H1 (cell line): ENCODE results near the gene MAP3K14. TPM values are rescaled to one million over a fixed set of nuclear protein-coding genes. Genes with fewer than 3 reads are reported as not detected.

ENCODE experiments used
- JUND ChIP-seq: IDR thresholded peaks from 2 replicates; pipeline ENCODE4 v1.6.1; 2011; ENCODE audit warnings: mild to moderate bottlenecking, improper control_type of control experiment, low read length
- SRF ChIP-seq: IDR thresholded peaks from 2 replicates; pipeline ENCODE4 v1.6.1; 2011; ENCODE audit warnings: mild to moderate bottlenecking, low read depth, low read length, moderate library complexity
- polyA plus RNA-seq, 7 experiments: library from polyadenylated mRNA; depleted of rRNA in 3 of 7; stranded (reverse) in 5 of 7; unstranded in 2 of 7; fragments of >200 nt in 5 of 7; fragments of 200-250 nt in 2 of 7; gene quantifications; 1 replicate in 5 of 7; 2 replicates in 1 of 7; 4 replicates in 1 of 7; pipeline versions ENCODE4 v1.2.1 to v1.2.3, GENCODE V29; 2011 to 2013; ENCODE audit warnings: missing spikeins in 2 of 7, mixed read lengths in 2 of 7
- total RNA-seq: library from RNA; stranded (reverse); fragmentation: NEBNext Ultra II Directional; extraction: Animal tissue kit (Norgen Biotek cat#: 25700); gene quantifications from 2 replicates; pipeline ENCODE4 v1.2.1, GENCODE V29; 2021

The MAP3K14 gene
- total and polyA plus RNA-seq, 2 of the 8 experiments (the other 6 are each of a cell fraction or from before 2014, with no cell fraction given) = 5.2 to 6.1 TPM

GRCh38 chr17:45333702-45334092 is 16.9 kb upstream of the MAP3K14 start (continued):
- no peak for TF ChIP-seq SRF
- no peak for TF ChIP-seq JUND
